Body of pancreas (tissue), 4 donors: ENCODE results near the gene SMPDL3A. TPM values are rescaled to one million over a fixed set of nuclear protein-coding genes. Genes with fewer than 3 reads are reported as not detected.

Source experiments
- ATAC-seq: fragments of 150-250 bp; one replicate; pipeline ENCODE4 v1.9.1; 2016
- DNase-seq, 4 donors: peaks; one replicate each; pipeline ENCODE4 v3.0.0-alpha.2; 2019
- H3K27ac ChIP-seq, 4 donors: fragments of 200-600 bp; sonication (generic); 1 replicate in 3 of 4; 2 replicates in 1 of 4; pipeline versions ENCODE4 v1.5.1 to v1.6.1; 2016 to 2019; ENCODE audit warnings: mild to moderate bottlenecking in 1 of 4, mixed read lengths in 1 of 4, moderate library complexity in 1 of 4
- H3K27me3 ChIP-seq, 2 donors: fragments of 200-600 bp; sonication (generic); one replicate each; pipeline ENCODE4 v1.6.0; 2016; ENCODE audit warnings: mild to moderate bottlenecking in 1 of 2
- H3K36me3 ChIP-seq, 2 donors: fragments of 200-600 bp; sonication (generic); replicated peaks in 1 of 2; 2 replicates each; pipeline ENCODE4 v1.5.1; 2016; ENCODE audit warnings: low read depth in 2 of 2; ENCODE audit not compliant: insufficient read depth in 1 of 2
- H3K4me1 ChIP-seq: fragments of 200-600 bp; sonication (generic); one replicate; pipeline ENCODE4 v1.6.0; 2016
- H3K4me3 ChIP-seq, 2 donors: fragments of 200-600 bp; sonication (generic); 1 replicate in 1 of 2; 2 replicates in 1 of 2; pipeline ENCODE4 v1.5.1; 2016 to 2019
- H3K9me3 ChIP-seq, 3 donors: fragments of 200-600 bp; sonication (generic); 1 replicate in 2 of 3; 2 replicates in 1 of 3; pipeline ENCODE4 v1.5.1; 2016
- POLR2A ChIP-seq, 3 donors: fragments of 450-650 bp; IDR thresholded peaks; one replicate each; pipeline ENCODE4 v1.6.1; 2016; ENCODE audit warnings: antibody characterized with exemption in 3 of 3, mild to moderate bottlenecking in 2 of 3
- WGBS, 2 donors: methylation state at CpG; one replicate each; pipeline ENCODE4 v1.1.5; 2017; 5-methylcytosine and 5-hydroxymethylcytosine counted together
- intact Hi-C: fragments of 100-400 bp; cut with DNase I; formaldehyde crosslinking; loops from one replicate; pipeline ENCODE4 v1.15.1; 2023
- total RNA-seq, 2 donors: library from RNA; depleted of rRNA; stranded (reverse); fragments of >200 nt; gene quantifications; one replicate each; pipeline ENCODE4 v1.1.0, GENCODE V29; 2016
- TF ChIP-seq, protein P1 (sequence below), 7 experiments: fragments of 450-650 bp in 4 of 7; fragments of 200-600 bp in 3 of 7; sonication (generic) in 3 of 7; IDR thresholded peaks; one replicate each; pipeline ENCODE4 v1.5.1; 2016 to 2019; ENCODE audit warnings: antibody characterized with exemption in 7 of 7

The SMPDL3A gene
- total RNA-seq, 2 donors from 2014 or later, result 11.5 to 21.3 TPM

GRCh38 chr6:122790423-122791309 is 1.6 kb downstream of the SMPDL3A start:
- 10 to 12% methylated on average over 14 of the region's 14 CpGs for WGBS, 2 donors
- DNase-seq (peak in 2 of 4 donors; percentile 38 to 59), ATAC-seq (no peak)
- Histone ChIP-seq H3K4me3 (peak overlapping the region in 1 of 2 donors; percentile 9), H3K4me1 (peaks cover 57% of the 10 kb centered on the region), H3K27me3 (no peaks in the 10 kb centered on the region), H3K9me3 (no peaks in the 10 kb centered on the region), H3K36me3 (no peaks in the 10 kb centered on the region), H3K27ac (peak overlapping the region; percentile 88 to 99 (median 96))
- intact Hi-C loops, result no loop called here
- TF ChIP-seq POLR2A (IDR thresholded peaks at IDR 0.05), result no peak
- TF ChIP-seq, protein P1, sequence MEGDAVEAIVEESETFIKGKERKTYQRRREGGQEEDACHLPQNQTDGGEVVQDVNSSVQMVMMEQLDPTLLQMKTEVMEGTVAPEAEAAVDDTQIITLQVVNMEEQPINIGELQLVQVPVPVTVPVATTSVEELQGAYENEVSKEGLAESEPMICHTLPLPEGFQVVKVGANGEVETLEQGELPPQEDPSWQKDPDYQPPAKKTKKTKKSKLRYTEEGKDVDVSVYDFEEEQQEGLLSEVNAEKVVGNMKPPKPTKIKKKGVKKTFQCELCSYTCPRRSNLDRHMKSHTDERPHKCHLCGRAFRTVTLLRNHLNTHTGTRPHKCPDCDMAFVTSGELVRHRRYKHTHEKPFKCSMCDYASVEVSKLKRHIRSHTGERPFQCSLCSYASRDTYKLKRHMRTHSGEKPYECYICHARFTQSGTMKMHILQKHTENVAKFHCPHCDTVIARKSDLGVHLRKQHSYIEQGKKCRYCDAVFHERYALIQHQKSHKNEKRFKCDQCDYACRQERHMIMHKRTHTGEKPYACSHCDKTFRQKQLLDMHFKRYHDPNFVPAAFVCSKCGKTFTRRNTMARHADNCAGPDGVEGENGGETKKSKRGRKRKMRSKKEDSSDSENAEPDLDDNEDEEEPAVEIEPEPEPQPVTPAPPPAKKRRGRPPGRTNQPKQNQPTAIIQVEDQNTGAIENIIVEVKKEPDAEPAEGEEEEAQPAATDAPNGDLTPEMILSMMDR (IDR thresholded peaks at IDR 0.05), result no peak

GRCh38 chr6:122791310-122791679 is 2.2 kb downstream of the SMPDL3A start:
- TF ChIP-seq, protein P1 (IDR thresholded peaks at IDR 0.05), result no peak
- Histone ChIP-seq H3K4me3 (no peak overlapping the region), H3K27ac (peak overlapping the region; percentile 88 to 99 (median 96)), H3K27me3 (no peaks in the 10 kb centered on the region), H3K9me3 (no peaks in the 10 kb centered on the region), H3K4me1 (peaks cover 61% of the 10 kb centered on the region), H3K36me3 (no peaks in the 10 kb centered on the region)
- ATAC-seq (no peak), DNase-seq (no peak)
- 46 to 49% methylated on average over 2 of the region's 2 CpGs for WGBS, 2 donors
- intact Hi-C loops, result no loop called here

DNA sequence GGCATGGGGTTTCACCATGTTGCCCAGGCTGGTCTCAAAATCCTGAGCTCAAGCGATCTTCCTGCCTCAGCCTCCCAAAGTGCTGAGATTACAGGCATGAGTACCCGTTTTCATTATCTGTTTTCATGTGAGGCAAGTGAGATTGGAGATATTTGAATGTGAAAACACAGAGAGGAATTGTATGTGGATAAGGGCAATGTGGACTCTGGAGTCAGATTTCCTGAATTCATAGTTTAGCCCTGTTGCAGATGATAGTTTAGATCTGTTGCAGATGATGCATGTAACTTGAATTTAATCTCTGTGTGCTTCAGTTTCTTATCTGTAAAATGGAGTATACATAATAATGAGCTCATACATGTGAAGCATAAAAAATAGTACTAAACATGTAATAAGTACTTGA is 3.7 kb downstream of the SMPDL3A start:
- Histone ChIP-seq H3K36me3 (no peaks in the 10 kb centered on the region), H3K4me1 (peaks cover 75% of the 10 kb centered on the region), H3K27ac (peak overlapping the region; percentile 60 to 95 (median 82)), H3K27me3 (no peaks in the 10 kb centered on the region), H3K4me3 (no peak overlapping the region), H3K9me3 (no peaks in the 10 kb centered on the region)
- ATAC-seq (no peak), DNase-seq (no peak)
- intact Hi-C loops, result no loop called here
- 43 to 56% methylated on average over 2 of the region's 2 CpGs for WGBS, 2 donors
- TF ChIP-seq, protein P1 (IDR thresholded peaks at IDR 0.05), result no peak
- TF ChIP-seq POLR2A (IDR thresholded peaks at IDR 0.05), result no peak

DNA sequence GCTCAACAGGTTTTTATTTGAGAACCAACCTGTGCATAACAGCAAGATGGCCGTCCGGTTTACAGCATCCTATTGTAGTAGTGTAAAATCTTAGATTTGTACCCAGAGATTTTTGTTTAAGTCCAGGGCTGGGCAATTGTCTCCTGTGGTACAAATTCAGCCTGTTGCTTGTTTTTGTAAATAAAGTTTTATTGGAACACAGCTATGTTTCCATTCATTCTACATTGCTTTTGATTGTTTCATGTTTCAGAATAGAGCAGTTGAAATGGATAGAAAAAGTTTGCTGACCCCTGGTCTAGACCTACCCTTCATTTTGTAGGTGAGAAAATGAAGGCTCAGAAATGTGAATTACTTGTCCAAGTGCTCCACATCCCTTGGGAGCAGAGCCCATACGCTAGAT is 8.5 kb downstream of the SMPDL3A start:
- no peak for DNase-seq
- no peak overlapping the region for H3K4me3 ChIP-seq
- no peaks in the 10 kb centered on the region for H3K36me3 ChIP-seq
- H3K27ac ChIP-seq, result peak overlapping the region; percentile 75 to 86 (median 83)
- no peaks in the 10 kb centered on the region for H3K27me3 ChIP-seq
- TF ChIP-seq, protein P1 (IDR thresholded peaks at IDR 0.05), result no peak
- TF ChIP-seq POLR2A (IDR thresholded peaks at IDR 0.05), result no peak
- 83 to 85% methylated on average over 3 of the region's 3 CpGs for WGBS, 2 donors
- no peaks in the 10 kb centered on the region for H3K9me3 ChIP-seq
- ATAC-seq, result no peak
- intact Hi-C loops, result no loop called here
- peaks cover 87% of the 10 kb centered on the region for H3K4me1 ChIP-seq
